CD4-positive, alpha-beta T cell treated with Interleukin-21 for 1 hour (primary cell): ENCODE data around the gene MOB1A.
"Not testable (repeated sequence)": the region's sequence is repeated elsewhere in the genome, so short reads cannot be mapped to it uniquely, and the experiment has no call there.

Experiments
- DNase-seq: peaks from one replicate; pipeline ENCODE4 v3.0.0-alpha.2; 2020

The MOB1A gene

GRCh38 chr2:74147727-74148456 is 30.8 kb downstream of the MOB1A start, which contains the start of gene BOLA3:
TSS of gene BOLA3 (minus strand) at chr2:74147912. CDS start at chr2:74147874, 38 bp downstream.
- peak; percentile 86 for DNase-seq

GRCh38 chr2:74146929-74147726 is 31.6 kb downstream of the MOB1A start:
- no peak for DNase-seq

GRCh38 chr2:74142340-74142739 is 36.3 kb downstream of the MOB1A start:
- no peak for DNase-seq

GRCh38 chr2:74138600-74139323 is 39.9 kb downstream of the MOB1A start:
- DNase-seq = no peak

GRCh38 chr2:74137651-74138599 is 40.8 kb downstream of the MOB1A start:
- no peak for DNase-seq

- no peak for DNase-seq
Measured at GRCh38 chr2:74131901-74132300, 46.8 kb downstream of the MOB1A start.

- DNase-seq = no peak
Measured at GRCh38 chr2:74130211-74130995, 48.3 kb downstream of the MOB1A start.

GRCh38 chr2:74128206-74128605 is 50.5 kb downstream of the MOB1A start:
- no peak for DNase-seq

GRCh38 chr2:74123955-74124354 is 54.7 kb downstream of the MOB1A start:
- DNase-seq = not testable (repeated sequence)

- not testable (repeated sequence) for DNase-seq
Measured at GRCh38 chr2:74121846-74122245, 56.8 kb downstream of the MOB1A start.

- peak; percentile 86 for DNase-seq
Measured at GRCh38 chr2:74119912-74120825, 58.5 kb downstream of the MOB1A start.

- DNase-seq = no peak
Measured at GRCh38 chr2:74119339-74119738, 59.3 kb downstream of the MOB1A start.

GRCh38 chr2:74111380-74111779 is 67.3 kb downstream of the MOB1A start:
- no peak for DNase-seq

- no peak for DNase-seq
Measured at GRCh38 chr2:74110537-74110936, 68.1 kb downstream of the MOB1A start.

GRCh38 chr2:74109551-74109950 is 69.1 kb downstream of the MOB1A start:
- no peak for DNase-seq

- no peak for DNase-seq
Measured at GRCh38 chr2:74107071-74107470, 71.6 kb downstream of the MOB1A start.

- DNase-seq = no peak
Measured at GRCh38 chr2:74105413-74105812, 73.3 kb downstream of the MOB1A start.

- peak; percentile 9 for DNase-seq
Measured at GRCh38 chr2:74104839-74105238, 73.8 kb downstream of the MOB1A start.

- no peak for DNase-seq
Measured at GRCh38 chr2:74103763-74104162, 74.9 kb downstream of the MOB1A start.
